Measurements from ENCODE around the gene EMC10.

DNA sequence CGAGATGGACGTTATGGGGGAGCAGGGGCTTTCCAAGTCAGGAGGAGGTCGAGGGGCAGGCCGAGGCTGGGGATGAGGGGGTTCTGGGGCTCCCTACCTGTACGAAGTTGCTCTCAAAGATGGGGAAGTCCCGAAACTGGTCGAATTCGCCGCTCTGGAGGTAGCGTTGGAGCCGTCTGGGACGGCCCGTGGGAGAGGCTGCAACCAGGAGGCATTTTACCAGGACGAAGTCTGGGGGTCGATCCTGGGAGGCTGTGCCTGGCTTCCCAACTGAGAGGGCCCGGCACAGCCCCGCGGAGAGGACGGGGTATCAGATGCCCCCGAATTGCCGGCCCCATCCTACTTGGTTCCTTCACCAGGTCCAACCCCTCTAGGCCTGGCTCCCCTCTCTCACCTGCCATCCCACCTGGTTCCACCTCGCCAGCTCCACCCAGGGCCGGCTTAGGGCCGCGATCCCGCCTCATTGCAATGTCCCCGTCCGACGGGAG, 527 bp upstream of the EMC10 start:
- TF ChIP-seq, protein P1, sequence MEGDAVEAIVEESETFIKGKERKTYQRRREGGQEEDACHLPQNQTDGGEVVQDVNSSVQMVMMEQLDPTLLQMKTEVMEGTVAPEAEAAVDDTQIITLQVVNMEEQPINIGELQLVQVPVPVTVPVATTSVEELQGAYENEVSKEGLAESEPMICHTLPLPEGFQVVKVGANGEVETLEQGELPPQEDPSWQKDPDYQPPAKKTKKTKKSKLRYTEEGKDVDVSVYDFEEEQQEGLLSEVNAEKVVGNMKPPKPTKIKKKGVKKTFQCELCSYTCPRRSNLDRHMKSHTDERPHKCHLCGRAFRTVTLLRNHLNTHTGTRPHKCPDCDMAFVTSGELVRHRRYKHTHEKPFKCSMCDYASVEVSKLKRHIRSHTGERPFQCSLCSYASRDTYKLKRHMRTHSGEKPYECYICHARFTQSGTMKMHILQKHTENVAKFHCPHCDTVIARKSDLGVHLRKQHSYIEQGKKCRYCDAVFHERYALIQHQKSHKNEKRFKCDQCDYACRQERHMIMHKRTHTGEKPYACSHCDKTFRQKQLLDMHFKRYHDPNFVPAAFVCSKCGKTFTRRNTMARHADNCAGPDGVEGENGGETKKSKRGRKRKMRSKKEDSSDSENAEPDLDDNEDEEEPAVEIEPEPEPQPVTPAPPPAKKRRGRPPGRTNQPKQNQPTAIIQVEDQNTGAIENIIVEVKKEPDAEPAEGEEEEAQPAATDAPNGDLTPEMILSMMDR (conservative IDR thresholded peaks at IDR 0.05; ENCODE audit: low read length) = no peak
- TF ChIP-seq EZH2phosphoT487 (IDR thresholded peaks at IDR 0.05; ENCODE audit: borderline replicate concordance, low read depth, low read length) = no peak
